Caco-2 (cell line): ENCODE results near the gene CHID1. TPM values are rescaled to one million over a fixed set of nuclear protein-coding genes. Genes with fewer than 3 reads are reported as not detected.
A peak's percentile ranks its signal among the peaks of the same experiment; 100 is the strongest.

Experiments used
- BruUV-seq: library from RNA; stranded (reverse); fragments of 400-500 nt; replicated peaks from 2 replicates; lab custom pipeline; 2021; lab: Mats Ljungman, UMichigan
- CTCF ChIA-PET: fragments of 300-600 bp; sonication (Branson Sonifier 250); formaldehyde crosslinking; loops from one replicate; lab custom pipeline; 2022; ENCODE audit warnings: antibody characterized with exemption; lab: Charles Lee
- POLR2A ChIA-PET: fragments of 300-600 bp; sonication (Branson Sonifier 250); formaldehyde crosslinking; loops from one replicate; lab custom pipeline; 2022; ENCODE audit warnings: antibody characterized with exemption; lab: Charles Lee
- DNase-seq, 2 experiments: peaks; one replicate each; pipeline versions ENCODE4 v3.0.0 to v3.0.0-alpha.2; 2020 to 2022
- H3K27me3 ChIP-seq: replicated peaks from 2 replicates; pipeline ENCODE4 v1.6.0; 2011; ENCODE audit warnings: low read length; ENCODE audit not compliant: control insufficient read depth, insufficient read depth
- H3K36me3 ChIP-seq: 2 replicates; pipeline ENCODE4 v1.5.1; 2011; ENCODE audit warnings: low read length; ENCODE audit not compliant: control insufficient read depth, insufficient read depth
- H3K4me1 ChIP-seq: fragments of 250-450 bp; sonication (Bioruptor Pico); 2 replicates; pipeline ENCODE4 v1.5.1; 2020; ENCODE audit warnings: mild to moderate bottlenecking
- H3K4me3 ChIP-seq: 2 replicates; pipeline ENCODE4 v1.5.1; 2011; ENCODE audit warnings: low read depth, mild to moderate bottlenecking, control low read depth, low read length
- H3K9me3 ChIP-seq: fragments of 250-450 bp; sonication (Bioruptor Pico); 2 replicates; pipeline ENCODE4 v1.5.1; 2020; ENCODE audit warnings: mild to moderate bottlenecking, moderate library complexity
- H3K27ac Mint-ChIP-seq: one replicate; pipeline ENCODE4 v1.8.0; 2022; ENCODE audit warnings: mixed read lengths; ENCODE audit not compliant: unreplicated experiment
- H3K27me3 Mint-ChIP-seq: one replicate; pipeline ENCODE4 v1.8.0; 2022; ENCODE audit warnings: mixed read lengths; ENCODE audit not compliant: insufficient read depth, unreplicated experiment
- H3K36me3 Mint-ChIP-seq: one replicate; pipeline ENCODE4 v1.8.0; 2022; ENCODE audit warnings: mild to moderate bottlenecking, mixed read lengths; ENCODE audit not compliant: insufficient read depth, unreplicated experiment
- H3K4me1 Mint-ChIP-seq: one replicate; pipeline ENCODE4 v1.8.0; 2022; ENCODE audit warnings: low read depth, mixed read lengths; ENCODE audit not compliant: unreplicated experiment
- H3K4me3 Mint-ChIP-seq: one replicate; pipeline ENCODE4 v1.8.0; 2022; ENCODE audit warnings: mild to moderate bottlenecking, moderate library complexity, mixed read lengths; ENCODE audit not compliant: unreplicated experiment
- H3K9me3 Mint-ChIP-seq: one replicate; pipeline ENCODE4 v1.8.0; 2022; ENCODE audit warnings: mixed read lengths; ENCODE audit not compliant: unreplicated experiment
- CTCF ChIP-seq, 2 experiments: fragments of 200-600 bp in 1 of 2; IDR thresholded peaks; 1 replicate in 1 of 2; 2 replicates in 1 of 2; pipeline versions ENCODE4 v1.5.1 to v1.8.0; 2011 to 2022; ENCODE audit warnings: antibody characterized with exemption in 1 of 2, control low read depth in 1 of 2, inconsistent platforms in 1 of 2, low read depth in 1 of 2, low read length in 1 of 2, mild to moderate bottlenecking in 1 of 2, moderate library complexity in 1 of 2; ENCODE audit not compliant: insufficient read depth in 1 of 2, severe bottlenecking in 1 of 2, unreplicated experiment in 1 of 2
- intact Hi-C: fragments of 100-400 bp; cut with micrococcal nuclease; formaldehyde crosslinking; loops from one replicate; pipeline ENCODE4 v1.10.0; 2022; ENCODE audit not compliant: unreplicated experiment
- total RNA-seq: library from RNA; stranded (reverse); gene quantifications from 2 replicates; pipeline ENCODE4 v1.2.3, GENCODE V29; 2022

Gene CHID1
- total RNA-seq, 1 experiment from 2014 or later, result 180 TPM

- Mint-ChIP-seq H3K27ac (peak overlapping the region; percentile 77), H3K36me3 (peaks cover 58% of the 10 kb centered on the region), H3K9me3 (no peaks in the 10 kb centered on the region), H3K4me1 (peaks cover 57% of the 10 kb centered on the region), H3K4me3 (no peak overlapping the region), H3K27me3 (no peaks in the 10 kb centered on the region)
- ChIA-PET CTCF (interaction anchor here (0.6 to 1.1 kb wide), 2 partner anchors 11 to 534 kb away, joined by 3 read pairs; no protein-coding TSS in a partner anchor), POLR2A (interaction anchor here (0.6 kb wide), 1 partner anchor 30 kb away, joined by 3 read pairs; no protein-coding TSS in a partner anchor)
- Histone ChIP-seq H3K4me1 (peaks cover 52% of the 10 kb centered on the region), H3K4me3 (no peak overlapping the region), H3K27me3 (no peaks in the 10 kb centered on the region), H3K36me3 (no peaks in the 10 kb centered on the region), H3K9me3 (no peaks in the 10 kb centered on the region)
- no TSS peak for BruUV-seq
- no peak for DNase-seq
- intact Hi-C loops, result no loop called here
- TF ChIP-seq CTCF (IDR thresholded peaks at IDR 0.05; ENCODE audit: insufficient read depth in 1 of 2, low read depth in 1 of 2, low read length in 1 of 2, severe bottlenecking in 1 of 2, unreplicated experiment in 1 of 2), result no peak
Observed at GRCh38 chr11:940496-941135, 30.0 kb upstream of the CHID1 start.

GRCh38 chr11:937841-938261 is 27.2 kb upstream of the CHID1 start:
- H3K36me3 ChIP-seq, result no peaks in the 10 kb centered on the region
- peaks cover 49% of the 10 kb centered on the region for H3K4me1 ChIP-seq
- no peak overlapping the region for H3K4me3 ChIP-seq
- ChIA-PET POLR2A (no interaction called here), CTCF (no interaction called here)
- peaks cover 43% of the 10 kb centered on the region for H3K36me3 Mint-ChIP-seq
- TF ChIP-seq CTCF (IDR thresholded peaks at IDR 0.05; ENCODE audit: insufficient read depth in 1 of 2, low read depth in 1 of 2, low read length in 1 of 2, severe bottlenecking in 1 of 2, unreplicated experiment in 1 of 2), result no peak
- no peaks in the 10 kb centered on the region for H3K27me3 Mint-ChIP-seq
- H3K9me3 Mint-ChIP-seq, result no peaks in the 10 kb centered on the region
- no peak overlapping the region for H3K4me3 Mint-ChIP-seq
- H3K9me3 ChIP-seq, result no peaks in the 10 kb centered on the region
- no peak overlapping the region for H3K27ac Mint-ChIP-seq
- no peak for DNase-seq
- no peaks in the 10 kb centered on the region for H3K27me3 ChIP-seq
- H3K4me1 Mint-ChIP-seq, result peaks cover 37% of the 10 kb centered on the region
- intact Hi-C loops, result no loop called here
- BruUV-seq, result no TSS peak

GRCh38 chr11:936199-936598 is 25.6 kb upstream of the CHID1 start:
- TF ChIP-seq CTCF (IDR thresholded peaks at IDR 0.05; ENCODE audit: insufficient read depth in 1 of 2, low read depth in 1 of 2, low read length in 1 of 2, severe bottlenecking in 1 of 2, unreplicated experiment in 1 of 2), result no peak
- POLR2A ChIA-PET, result interaction anchor here (1.0 kb wide), 1 partner anchor 16 kb away, joined by 7 read pairs; no protein-coding TSS in a partner anchor
- H3K36me3 ChIP-seq, result no peaks in the 10 kb centered on the region
- no TSS peak for BruUV-seq
- peaks cover 48% of the 10 kb centered on the region for H3K36me3 Mint-ChIP-seq
- intact Hi-C loops, result no loop called here
- H3K4me3 Mint-ChIP-seq, result no peak overlapping the region
- H3K27ac Mint-ChIP-seq, result no peak overlapping the region
- H3K9me3 ChIP-seq, result no peaks in the 10 kb centered on the region
- CTCF ChIA-PET, result interaction anchor here (0.7 to 1.1 kb wide), 2 partner anchors 16 to 33 kb away, joined by 3 to 4 read pairs; no protein-coding TSS in a partner anchor
- peak in 1 of 2 experiments; percentile 64 for DNase-seq
- peaks cover 25% of the 10 kb centered on the region for H3K4me1 Mint-ChIP-seq
- no peaks in the 10 kb centered on the region for H3K27me3 ChIP-seq
- no peaks in the 10 kb centered on the region for H3K27me3 Mint-ChIP-seq
- H3K9me3 Mint-ChIP-seq, result no peaks in the 10 kb centered on the region
- H3K4me1 ChIP-seq, result peaks cover 32% of the 10 kb centered on the region
- no peak overlapping the region for H3K4me3 ChIP-seq
